HepG2 (cell line): Measurements from ENCODE around the gene APRT. TPM values are rescaled to one million over a fixed set of nuclear protein-coding genes. Genes with fewer than 3 reads are reported as not detected.

Source experiments
- ATAC-seq: fragments of 200-7000 bp; cut with Tn5 transposase; 3 replicates; pipeline ENCODE4 v1.9.1; 2020; ENCODE audit warnings: mild to moderate bottlenecking, moderate library complexity
- BruUV-seq: library from RNA; stranded (reverse); fragments of 400-500 nt; replicated peaks from 2 replicates; lab custom pipeline; 2021; lab: Mats Ljungman, UMichigan
- CTCF ChIA-PET: fragments of 300-600 bp; formaldehyde crosslinking; extraction: SDS; loops from one replicate; lab custom pipeline; 2021; ENCODE audit warnings: low total read pairs, inconsistent platforms, low intra/inter-chr PET ratio; lab: Yijun Ruan, JAX
- POLR2A ChIA-PET: fragments of 350-600 bp; sonication (Branson Sonifier 250); formaldehyde crosslinking; loops from one replicate; lab custom pipeline; 2020; ENCODE audit warnings: antibody characterized with exemption, inconsistent platforms; lab: Yijun Ruan, JAX
- DNase-seq: peaks from one replicate; pipeline ENCODE4 v3.0.0-alpha.2; 2015; ENCODE audit warnings: low spot score
- FAIRE-seq: peaks from 3 replicates; lab custom pipeline; 2011; peaks lifted over from hg19 to GRCh38; lab: Jason Lieb, UNC
- H2AFZ ChIP-seq: one replicate; pipeline ENCODE4 v1.6.1; 2011; ENCODE audit warnings: low read length, inconsistent platforms
- H3K27ac ChIP-seq: fragments of 300-600 bp; 3 replicates; pipeline ENCODE4 v1.8.0; 2011; ENCODE audit warnings: mixed run types, mild to moderate bottlenecking, mixed read lengths, low read length, inconsistent platforms; ENCODE audit not compliant: insufficient read depth; ENCODE audit errors: extremely low read length
- H3K27me3 ChIP-seq, 2 experiments: fragments of 200-600 bp in 1 of 2; 2 replicates in 1 of 2; 3 replicates in 1 of 2; pipeline versions ENCODE4 v1.6.0 to v1.8.0; 2011; ENCODE audit warnings: low read length in 2 of 2, mild to moderate bottlenecking in 2 of 2, moderate library complexity in 2 of 2, inconsistent platforms in 1 of 2; ENCODE audit not compliant: insufficient read depth in 2 of 2, control insufficient read depth in 1 of 2
- H3K36me3 ChIP-seq, 2 experiments: fragments of 200-600 bp in 1 of 2; replicated peaks in 1 of 2; 2 replicates in 1 of 2; 3 replicates in 1 of 2; pipeline versions ENCODE4 v1.5.1 to v1.8.0; 2011; ENCODE audit warnings: low read length in 2 of 2, inconsistent platforms in 1 of 2; ENCODE audit not compliant: insufficient read depth in 2 of 2, control insufficient read depth in 1 of 2
- H3K4me1 ChIP-seq: 2 replicates; pipeline ENCODE4 v1.5.1; 2012; ENCODE audit warnings: low read length, inconsistent platforms; ENCODE audit not compliant: insufficient read depth
- H3K4me2 ChIP-seq: 2 replicates; pipeline ENCODE4 v1.6.0; 2011; ENCODE audit warnings: low read depth, low read length, inconsistent platforms
- H3K4me3 ChIP-seq, 3 experiments: fragments of 200-600 bp in 1 of 3; sonication (generic), shearing (Covaris generic) in 1 of 3; replicated peaks in 1 of 3; 2 replicates each; pipeline ENCODE4 v1.5.1; 2011 to 2016; ENCODE audit warnings: low read length in 3 of 3, inconsistent platforms in 2 of 3, low read depth in 2 of 3, mild to moderate bottlenecking in 2 of 3, control low read depth in 1 of 3, mixed read lengths in 1 of 3; ENCODE audit not compliant: insufficient read depth in 1 of 3
- H3K79me2 ChIP-seq: one replicate; pipeline ENCODE4 v1.6.1; 2011; ENCODE audit warnings: low read length, inconsistent platforms; ENCODE audit not compliant: insufficient read depth
- H3K9ac ChIP-seq: 2 replicates; pipeline ENCODE4 v1.6.0; 2011; ENCODE audit warnings: mild to moderate bottlenecking, low read depth, low read length, inconsistent platforms; ENCODE audit not compliant: insufficient read depth
- H3K9me3 ChIP-seq: 2 replicates; pipeline ENCODE4 v1.5.1; 2012; ENCODE audit warnings: mild to moderate bottlenecking, low read length
- H4K20me1 ChIP-seq: 2 replicates; pipeline ENCODE4 v1.6.0; 2011; ENCODE audit warnings: inconsistent platforms, mild to moderate bottlenecking, low read length, moderate library complexity; ENCODE audit not compliant: insufficient read depth
- DDIT3 ChIP-seq: sonication (generic); formaldehyde crosslinking; IDR thresholded peaks from 2 replicates; pipeline ENCODE4 v1.4.0; 2020; ENCODE audit warnings: mild to moderate bottlenecking, missing genetic modification reagents
- GLMP ChIP-seq: sonication (generic); formaldehyde crosslinking; IDR thresholded peaks from 2 replicates; pipeline ENCODE4 v1.9.0; 2021; ENCODE audit warnings: missing genetic modification reagents, mild to moderate bottlenecking, borderline replicate concordance
- KLF9 ChIP-seq: IDR thresholded peaks from 2 replicates; pipeline ENCODE4 v1.6.1; 2016; ENCODE audit warnings: low read depth
- MAFK ChIP-seq, 2 experiments: IDR thresholded peaks in 1 of 2; conservative IDR thresholded peaks in 1 of 2; 2 replicates each; pipeline ENCODE4 v1.6.1; 2011; ENCODE audit warnings: improper control_type of control experiment in 2 of 2, low read length in 2 of 2
- NR2F1 ChIP-seq, 2 experiments: fragments of 450-650 bp in 1 of 2; formaldehyde crosslinking in 1 of 2; IDR thresholded peaks; 2 replicates each; pipeline versions ENCODE4 v1.5.0 to v1.6.1; 2016 to 2020; ENCODE audit warnings: mild to moderate bottlenecking in 1 of 2, missing compliant biosample characterization in 1 of 2, missing genetic modification reagents in 1 of 2, moderate library complexity in 1 of 2
- PAF1 ChIP-seq: IDR thresholded peaks from 2 replicates; pipeline ENCODE4 v1.6.1; 2016; ENCODE audit warnings: missing genetic modification reagents, missing compliant biosample characterization
- SOX13 ChIP-seq, 3 experiments: fragments of 450-650 bp in 1 of 3; sonication (generic) in 1 of 3; formaldehyde crosslinking in 1 of 3; IDR thresholded peaks in 2 of 3; conservative IDR thresholded peaks in 1 of 3; 2 replicates each; pipeline versions ENCODE4 v1.5.0 to v1.6.1; 2016 to 2020; ENCODE audit warnings: antibody characterized with exemption in 1 of 3, mild to moderate bottlenecking in 1 of 3, missing compliant biosample characterization in 1 of 3, missing genetic modification reagents in 1 of 3, moderate library complexity in 1 of 3
- ZBTB20 ChIP-seq: sonication (generic); formaldehyde crosslinking; IDR thresholded peaks from 2 replicates; pipeline ENCODE4 v1.8.1; 2023; ENCODE audit warnings: missing genetic modification reagents, low read depth, mild to moderate bottlenecking, borderline replicate concordance
- ZFP36L2 ChIP-seq: sonication (generic); formaldehyde crosslinking; IDR thresholded peaks from 2 replicates; pipeline ENCODE4 v1.4.0; 2020; ENCODE audit warnings: missing genetic modification reagents
- WGBS: methylation state at CpG from one replicate; pipeline ENCODE4 v1.1.6; 2017; ENCODE audit warnings: low lambda C conversion rate; 5-methylcytosine and 5-hydroxymethylcytosine counted together
- in situ Hi-C: cut with HindIII; loops from 2 replicates; pipeline ENCODE4 v1.10.0; 2017; ENCODE audit warnings: low pct_unique_long_range_greater_than_20kb; ENCODE audit not compliant: extremely low pct_ligation_motif_present
- intact Hi-C: fragments of 100-400 bp; cut with micrococcal nuclease; formaldehyde crosslinking; loops from one replicate; pipeline ENCODE4 v1.10.0; 2022; ENCODE audit not compliant: unreplicated experiment
- polyA plus RNA-seq, 8 experiments: library from polyadenylated mRNA; depleted of rRNA in 3 of 8; stranded (reverse) in 7 of 8; unstranded in 1 of 8; fragments of >200 nt; fragmentation: Illumina TruSeq in 4 of 8; extraction: Trizol in 4 of 8; gene quantifications; 2 replicates each; pipeline versions ENCODE4 v1.2.1 to v1.2.3, GENCODE V29; 2011 to 2016; ENCODE audit warnings: low read depth in 4 of 8, missing spikeins in 1 of 8, mixed read lengths in 1 of 8; ENCODE audit not compliant: insufficient read depth in 1 of 8
- total RNA-seq, 5 experiments: library from RNA; depleted of rRNA; stranded (reverse); fragments of >200 nt; fragmentation: Illumina TruSeq; extraction: Trizol; gene quantifications; 2 replicates each; pipeline ENCODE4 v1.2.3, GENCODE V29; 2016; ENCODE audit warnings: low read depth in 1 of 5
- TF ChIP-seq, protein P1 (sequence below): sonication (generic); formaldehyde crosslinking; IDR thresholded peaks from 2 replicates; pipeline ENCODE4 v1.8.0; 2023; ENCODE audit warnings: mild to moderate bottlenecking, missing genetic modification reagents
- TF ChIP-seq, protein P2 (sequence below): sonication (generic); formaldehyde crosslinking; IDR thresholded peaks from 2 replicates; pipeline ENCODE4 v1.5.0; 2020; ENCODE audit warnings: mild to moderate bottlenecking, missing genetic modification reagents, borderline replicate concordance
- TF ChIP-seq, protein P3 (sequence below): sonication (generic); formaldehyde crosslinking; IDR thresholded peaks from 2 replicates; pipeline ENCODE4 v1.5.0; 2020; ENCODE audit warnings: missing genetic modification reagents

APRT gene
- total and polyA plus RNA-seq, 2 of the 13 experiments (the other 11 are each of a cell fraction or from before 2014, with no cell fraction given), result 155 to 242 TPM

DNA sequence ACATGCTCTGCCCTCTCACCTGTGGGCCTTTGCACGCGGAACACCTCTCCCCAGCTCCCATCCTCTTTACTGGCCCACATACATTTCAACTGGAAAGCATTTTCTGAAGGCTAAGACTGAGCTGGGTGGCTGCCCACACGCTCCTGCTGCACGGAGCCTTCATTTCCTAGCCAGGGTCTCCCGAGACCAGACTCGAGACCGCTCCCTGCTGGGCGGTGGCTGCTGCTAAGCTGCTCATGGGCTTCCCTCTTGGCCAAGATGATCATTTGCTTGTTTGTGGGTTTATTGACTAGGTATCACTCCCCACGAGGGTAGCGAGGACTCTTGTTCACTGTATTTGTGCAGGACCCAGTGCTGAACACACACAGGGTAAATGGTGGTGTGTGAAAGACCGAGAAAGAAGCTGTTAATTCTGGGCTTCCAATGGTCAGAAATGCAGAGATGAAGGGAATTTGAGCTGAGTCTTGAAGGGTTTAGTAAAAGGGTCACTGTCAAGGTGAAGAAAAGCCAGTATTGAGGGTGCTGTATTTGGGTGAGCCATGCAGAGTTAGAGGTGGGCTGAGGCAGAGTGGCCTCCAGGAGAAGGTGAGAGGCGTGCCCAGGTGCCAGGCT, 46.1 kb upstream of the APRT start (continued):
- TF ChIP-seq SOX13 (IDR thresholded peaks at IDR 0.05) (no peak), SOX13 (CRISPR knock-in tag; conservative IDR thresholded peaks at IDR 0.05 in 1 of 2, IDR thresholded peaks at IDR 0.05 in 1 of 2) (no peak), GLMP (CRISPR knock-in tag) (no peak)
- TF ChIP-seq, all 625 proteins: peak for 56

- POLR2A ChIA-PET, result interaction anchor here (0.6 to 2.3 kb wide), 12 partner anchors 8 to 360 kb away, joined by 3 to 29 read pairs (median 5); partner anchors contain the start of genes APRT, CDH15, PIEZO1 and ZNF778
- 2% methylated on average over 57 of the region's 87 CpGs for WGBS
- TF ChIP-seq PAF1, result no peak
- TF ChIP-seq, protein P1, sequence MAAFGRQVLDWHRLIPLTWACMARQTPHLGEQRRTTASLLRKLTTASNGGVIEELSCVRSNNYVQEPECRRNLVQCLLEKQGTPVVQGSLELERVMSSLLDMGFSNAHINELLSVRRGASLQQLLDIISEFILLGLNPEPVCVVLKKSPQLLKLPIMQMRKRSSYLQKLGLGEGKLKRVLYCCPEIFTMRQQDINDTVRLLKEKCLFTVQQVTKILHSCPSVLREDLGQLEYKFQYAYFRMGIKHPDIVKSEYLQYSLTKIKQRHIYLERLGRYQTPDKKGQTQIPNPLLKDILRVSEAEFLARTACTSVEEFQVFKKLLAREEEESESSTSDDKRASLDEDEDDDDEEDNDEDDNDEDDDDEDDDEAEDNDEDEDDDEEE (CRISPR knock-in tag), result peak; percentile 38; the same call in 1 of the 2 replicates
- peak; percentile 61; the same call in 1 of the 2 replicates for TF ChIP-seq ZBTB20 (CRISPR knock-in tag)
- TF ChIP-seq MAFK (conservative IDR thresholded peaks at IDR 0.05 in 1 of 2, IDR thresholded peaks at IDR 0.05 in 1 of 2; ENCODE audit: low read length in 2 of 2), result no peak
- no peak for TF ChIP-seq DDIT3 (CRISPR knock-in tag)
- TF ChIP-seq, protein P2, sequence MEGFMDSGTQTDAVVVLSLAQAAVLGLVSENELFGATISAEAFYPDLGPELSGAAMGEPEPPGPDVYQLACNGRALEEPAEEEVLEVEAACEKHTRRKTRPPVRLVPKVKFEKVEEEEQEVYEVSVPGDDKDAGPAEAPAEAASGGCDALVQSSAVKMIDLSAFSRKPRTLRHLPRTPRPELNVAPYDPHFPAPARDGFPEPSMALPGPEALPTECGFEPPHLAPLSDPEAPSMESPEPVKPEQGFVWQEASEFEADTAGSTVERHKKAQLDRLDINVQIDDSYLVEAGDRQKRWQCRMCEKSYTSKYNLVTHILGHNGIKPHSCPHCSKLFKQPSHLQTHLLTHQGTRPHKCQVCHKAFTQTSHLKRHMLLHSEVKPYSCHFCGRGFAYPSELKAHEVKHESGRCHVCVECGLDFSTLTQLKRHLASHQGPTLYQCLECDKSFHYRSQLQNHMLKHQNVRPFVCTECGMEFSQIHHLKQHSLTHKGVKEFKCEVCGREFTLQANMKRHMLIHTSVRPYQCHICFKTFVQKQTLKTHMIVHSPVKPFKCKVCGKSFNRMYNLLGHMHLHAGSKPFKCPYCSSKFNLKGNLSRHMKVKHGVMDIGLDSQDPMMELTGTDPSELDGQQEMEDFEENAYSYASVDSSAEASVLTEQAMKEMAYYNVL, result no peak
- peak in 1 of 2 experiments; percentile 35; a peak in 1 of 4 replicates for TF ChIP-seq NR2F1 (CRISPR knock-in tag; IDR thresholded peaks at IDR 0.05)
- TF ChIP-seq ZFP36L2, result no peak
- TF ChIP-seq KLF9, result no peak
- TF ChIP-seq, protein P3, sequence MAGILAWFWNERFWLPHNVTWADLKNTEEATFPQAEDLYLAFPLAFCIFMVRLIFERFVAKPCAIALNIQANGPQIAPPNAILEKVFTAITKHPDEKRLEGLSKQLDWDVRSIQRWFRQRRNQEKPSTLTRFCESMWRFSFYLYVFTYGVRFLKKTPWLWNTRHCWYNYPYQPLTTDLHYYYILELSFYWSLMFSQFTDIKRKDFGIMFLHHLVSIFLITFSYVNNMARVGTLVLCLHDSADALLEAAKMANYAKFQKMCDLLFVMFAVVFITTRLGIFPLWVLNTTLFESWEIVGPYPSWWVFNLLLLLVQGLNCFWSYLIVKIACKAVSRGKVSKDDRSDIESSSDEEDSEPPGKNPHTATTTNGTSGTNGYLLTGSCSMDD (CRISPR knock-in tag), result no peak
Measured at GRCh38 chr16:88856828-88857727, 45.4 kb upstream of the APRT start, which contains the start of the genes GALNS and TRAPPC2L. Gene GALNS (minus strand): TSS chr16:88856947. CDS start chr16:88856877, 70 bp downstream. Gene TRAPPC2L (plus strand): TSS chr16:88857127. CDS start chr16:88857151, 24 bp downstream.

More at GRCh38 chr16:88856828-88857727, 45.4 kb upstream of the APRT start, which contains the start of the genes GALNS and TRAPPC2L:
- in situ Hi-C loops (loop anchor here (5.0 kb wide), 2 partner anchors 45 to 100 kb away; partner anchors contain the start of gene APRT), intact Hi-C loops (loop anchor here (1.0 to 5.0 kb wide), 3 partner anchors 18 to 100 kb away; no protein-coding TSS in a partner anchor)
- H3K36me3 ChIP-seq, result peaks cover 12 to 28% of the 10 kb centered on the region in 2 experiments
- H3K4me1 ChIP-seq, result peaks cover 15% of the 10 kb centered on the region
- peak within 1 kb of the TSS; percentile 82 for H3K9ac ChIP-seq
- no TSS peak for BruUV-seq
- peak within 1 kb of the TSS; percentile 84 for H3K4me2 ChIP-seq
- H3K27ac ChIP-seq, result peak within 1 kb of the TSS; percentile 62
- peak within 1 kb of the TSS; percentile 68 to 100 (median 98) for H3K4me3 ChIP-seq
- H3K9me3 ChIP-seq, result no peaks in the 10 kb centered on the region
- no peaks in the 10 kb centered on the region for H4K20me1 ChIP-seq
- peak; percentile 89 for DNase-seq
- no peaks in the 10 kb centered on the region; a peak in 1 of 5 replicates for H3K27me3 ChIP-seq
- CTCF ChIA-PET, result interaction anchor here (1.5 to 2.3 kb wide), 4 partner anchors 18 to 119 kb away, joined by 8 to 22 read pairs (median 12); no protein-coding TSS in a partner anchor
- H2AFZ ChIP-seq, result peak within 1 kb of the TSS; percentile 74
- FAIRE-seq, result peak; percentile 70
- H3K79me2 ChIP-seq, result peaks cover 12% of the 10 kb centered on the region
- peak; percentile 81 for ATAC-seq
